Neutrophil (primary cell): ENCODE measurements around the gene AASDHPPT.

Experiments used
- H3K27ac ChIP-seq: fragments of 200-600 bp; sonication (generic); 2 replicates; pipeline ENCODE4 v1.5.1; 2016; ENCODE audit warnings: mild to moderate bottlenecking, moderate library complexity
- H3K27me3 ChIP-seq: fragments of 200-600 bp; sonication (generic); 2 replicates; pipeline ENCODE4 v1.6.0; 2016; ENCODE audit warnings: mild to moderate bottlenecking
- H3K36me3 ChIP-seq: fragments of 200-600 bp; sonication (generic); 2 replicates; pipeline ENCODE4 v1.5.1; 2017
- H3K4me1 ChIP-seq, 2 experiments: fragments of 200-600 bp in 1 of 2; sonication (generic) in 1 of 2; 1 replicate in 1 of 2; 2 replicates in 1 of 2; pipeline versions ENCODE4 v1.5.1 to v1.6.1; 2013 to 2016; ENCODE audit warnings: low read depth in 1 of 2, low read length in 1 of 2, mild to moderate bottlenecking in 1 of 2, moderate library complexity in 1 of 2; ENCODE audit not compliant: control insufficient read depth in 1 of 2, insufficient read depth in 1 of 2
- H3K4me3 ChIP-seq, 2 experiments: fragments of 200-600 bp in 1 of 2; sonication (generic) in 1 of 2; 1 replicate in 1 of 2; 2 replicates in 1 of 2; pipeline ENCODE4 v1.5.1; 2013 to 2016; ENCODE audit warnings: low read depth in 1 of 2, low read length in 1 of 2, mild to moderate bottlenecking in 1 of 2, moderate library complexity in 1 of 2
- H3K9me3 ChIP-seq: fragments of 200-600 bp; sonication (generic); 2 replicates; pipeline ENCODE4 v1.5.1; 2016
- CTCF ChIP-seq: fragments of 200-600 bp; sonication (generic); IDR thresholded peaks from 2 replicates; pipeline ENCODE4 v1.5.1; 2016; ENCODE audit warnings: antibody characterized with exemption

The AASDHPPT gene

GRCh38 chr11:106077609-106078455, at the start of gene AASDHPPT:
AASDHPPT (plus strand) TSS chr11:106077662; CDS start chr11:106077711, 49 bp downstream.
- Histone ChIP-seq H3K4me3 (peak within 1 kb of the TSS; percentile 91 to 94), H3K4me1 (peaks cover 24 to 25% of the 10 kb centered on the region in 2 experiments), H3K27ac (peak within 1 kb of the TSS; percentile 89), H3K27me3 (no peaks in the 10 kb centered on the region), H3K9me3 (no peaks in the 10 kb centered on the region), H3K36me3 (peaks cover 23% of the 10 kb centered on the region)
- no peak for TF ChIP-seq CTCF

DNA sequence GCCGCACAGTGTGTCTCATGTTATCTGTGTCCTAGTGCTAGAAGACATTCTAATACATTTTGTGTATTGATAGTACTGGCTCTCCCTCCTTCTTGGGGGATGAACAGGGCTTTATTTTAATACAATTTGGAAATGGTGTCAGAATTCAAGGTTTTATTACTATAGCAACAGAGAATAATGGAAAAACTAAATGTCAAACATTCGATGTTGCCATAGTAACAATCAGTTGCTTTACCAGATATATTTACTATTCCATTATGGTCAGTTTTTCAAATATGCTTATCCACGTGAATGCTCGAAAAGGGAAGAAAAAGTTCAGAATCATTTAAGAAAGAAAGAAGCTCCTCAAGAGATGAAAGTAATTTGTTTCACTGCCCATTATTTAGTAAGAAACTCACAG, 46.9 kb upstream of the AASDHPPT start:
- H3K4me1 ChIP-seq: no peaks in the 10 kb centered on the region
- H3K9me3 ChIP-seq: no peaks in the 10 kb centered on the region
- no peak for TF ChIP-seq CTCF
- no peak overlapping the region for H3K4me3 ChIP-seq
- H3K27me3 ChIP-seq: peaks cover 7% of the 10 kb centered on the region
- H3K27ac ChIP-seq: no peak overlapping the region
- H3K36me3 ChIP-seq: no peaks in the 10 kb centered on the region

DNA sequence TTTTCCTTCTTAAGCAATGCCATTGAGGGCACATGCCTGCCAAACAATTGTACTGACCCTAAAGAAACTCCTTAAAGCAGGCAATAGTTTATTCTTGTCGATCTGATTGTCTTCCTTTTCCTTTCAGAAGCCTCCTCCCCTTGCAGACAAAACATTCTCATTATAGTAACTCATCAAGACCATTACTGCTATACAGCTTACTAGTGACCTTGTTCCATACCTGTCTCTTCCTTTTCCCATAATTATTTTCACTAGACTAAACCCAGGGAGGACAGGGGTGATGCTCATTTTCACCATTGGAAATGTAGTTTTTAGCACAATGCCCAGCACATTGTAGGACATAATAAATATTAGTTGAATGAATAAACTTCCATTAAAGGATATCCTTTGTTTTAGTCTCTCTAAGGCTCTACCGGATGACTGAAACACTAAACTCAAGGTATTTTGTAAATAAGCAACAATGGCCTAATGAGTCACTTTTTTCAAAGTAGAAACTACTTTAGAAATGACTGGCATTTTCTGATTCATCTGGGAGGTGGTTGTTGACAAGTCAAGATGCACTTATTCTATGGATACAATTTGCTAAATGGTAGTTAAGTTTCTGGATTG, 46.2 kb upstream of the AASDHPPT start:
- Histone ChIP-seq H3K9me3 (no peaks in the 10 kb centered on the region), H3K4me3 (no peak overlapping the region), H3K27ac (no peak overlapping the region), H3K27me3 (peaks cover 7% of the 10 kb centered on the region), H3K4me1 (no peaks in the 10 kb centered on the region), H3K36me3 (no peaks in the 10 kb centered on the region)
- TF ChIP-seq CTCF: no peak

DNA sequence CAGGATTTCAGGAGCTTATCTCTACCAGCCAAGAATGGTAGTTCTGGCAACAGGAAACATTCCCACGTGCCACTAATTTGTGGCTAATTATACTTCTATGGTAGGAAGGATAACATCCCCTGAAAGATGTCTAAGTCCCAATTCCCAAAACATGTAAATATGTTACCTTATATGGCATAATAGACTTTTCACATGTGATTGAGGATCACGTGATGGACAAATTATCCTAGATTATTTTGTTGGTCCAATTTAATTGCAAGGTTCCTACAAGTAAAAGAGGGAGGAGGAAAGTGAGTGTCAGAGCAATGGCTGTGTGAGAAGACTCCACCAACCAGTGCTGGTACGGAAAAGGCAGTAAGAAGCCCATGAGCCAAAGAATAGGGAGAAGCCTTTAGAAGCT, 45.5 kb upstream of the AASDHPPT start:
- Histone ChIP-seq H3K27me3 (peaks cover 7% of the 10 kb centered on the region), H3K9me3 (no peaks in the 10 kb centered on the region), H3K4me3 (no peak overlapping the region), H3K27ac (no peak overlapping the region), H3K4me1 (no peaks in the 10 kb centered on the region), H3K36me3 (no peaks in the 10 kb centered on the region)
- TF ChIP-seq CTCF: no peak

DNA sequence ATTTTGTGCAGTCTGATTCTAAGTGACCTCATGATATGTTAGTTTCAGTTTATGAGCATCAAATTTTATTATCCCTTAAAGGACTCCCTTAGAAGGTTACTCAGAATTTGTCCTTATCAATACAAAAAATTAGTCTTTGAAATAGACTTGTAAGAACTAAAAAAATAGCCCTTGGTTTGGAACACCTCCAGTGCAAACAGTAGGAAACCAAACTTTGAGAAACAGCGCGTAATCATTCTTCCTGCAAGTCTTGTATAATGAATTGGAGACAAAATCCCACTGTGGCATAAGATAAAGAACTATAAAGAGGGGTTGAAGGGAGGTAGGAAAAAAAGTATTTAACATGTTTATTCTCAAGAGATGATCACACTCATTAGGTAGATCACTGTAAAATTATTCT, 44.6 kb upstream of the AASDHPPT start:
- Histone ChIP-seq H3K4me1 (no peaks in the 10 kb centered on the region), H3K9me3 (no peaks in the 10 kb centered on the region), H3K27me3 (peaks cover 7% of the 10 kb centered on the region), H3K4me3 (no peak overlapping the region), H3K27ac (no peak overlapping the region), H3K36me3 (no peaks in the 10 kb centered on the region)
- TF ChIP-seq CTCF: no peak
